Renal pelvis (tissue), 4 donors: ENCODE results near the gene TMC1. TPM values are rescaled to one million over a fixed set of nuclear protein-coding genes. Genes with fewer than 3 reads are reported as not detected.

Experiments
- DNase-seq: peaks from one replicate; pipeline ENCODE4 v3.0.0-alpha.2; 2013
- polyA plus RNA-seq, 3 donors: library from polyadenylated mRNA; unstranded; fragments of 120-200 nt; gene quantifications; one replicate each; pipeline ENCODE4 v1.2.1, GENCODE V29; 2013; ENCODE audit not compliant: insufficient read length in 3 of 3

Gene TMC1
- polyA plus RNA-seq, 3 donors: 0.99 to 1.3 (median 1.2) TPM

DNA sequence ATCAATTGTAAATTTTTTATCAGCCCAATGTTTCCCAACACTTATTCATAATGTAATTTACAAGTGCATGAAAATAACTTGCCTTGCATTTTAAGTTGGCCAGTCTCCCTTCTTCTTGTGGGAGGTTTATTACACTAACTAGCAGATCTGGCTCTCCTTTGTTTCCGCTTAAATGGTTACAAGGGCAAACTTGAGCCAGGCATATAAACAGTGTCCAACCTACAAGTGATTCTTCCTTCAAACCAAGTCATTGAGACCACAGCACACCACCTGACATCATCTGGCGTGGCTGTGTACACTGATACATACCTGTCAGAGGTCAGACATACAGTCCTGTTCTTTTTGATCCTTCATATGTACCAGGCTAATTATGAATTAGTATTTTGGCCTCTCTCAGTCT lies 351.3 kb downstream of the TMC1 start:
- DNase-seq: peak; percentile 31

DNA sequence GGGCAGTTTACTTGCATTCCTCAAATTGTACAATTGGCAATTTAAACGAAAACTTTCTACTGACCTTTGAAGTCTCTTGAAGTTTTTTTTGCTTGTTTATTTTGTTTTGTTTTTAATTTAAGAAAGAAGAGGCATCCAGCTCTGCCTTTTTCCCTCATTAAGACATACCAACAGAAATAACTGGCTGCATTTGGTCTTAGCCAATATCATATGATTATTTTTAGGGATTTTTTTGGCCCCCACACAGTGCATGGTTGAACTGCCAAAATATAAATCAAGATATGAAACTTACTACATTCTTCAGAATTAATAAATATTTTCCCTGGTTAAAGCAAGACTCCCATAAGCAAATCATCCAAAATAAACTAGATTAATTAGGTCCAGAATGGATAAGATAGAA lies 352.0 kb downstream of the TMC1 start:
- no peak for DNase-seq

DNA sequence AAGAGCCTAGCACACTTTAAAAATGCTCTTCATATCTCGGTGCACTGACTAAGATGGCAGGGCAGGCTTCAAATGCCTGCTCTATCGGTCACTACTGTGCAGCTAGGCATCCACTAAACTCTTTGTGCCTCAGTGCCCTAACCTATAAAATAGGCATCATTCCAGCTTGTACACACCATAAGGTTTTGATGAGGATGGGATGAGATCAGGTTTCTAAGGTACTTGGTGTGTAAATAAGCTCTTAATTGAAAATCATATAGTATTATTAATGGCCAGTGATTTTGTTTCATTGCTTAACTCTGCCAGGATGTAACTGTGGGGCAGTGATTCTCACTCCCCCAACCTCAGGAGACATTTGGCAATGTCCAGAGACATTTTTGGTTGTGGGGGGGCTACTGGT lies 352.9 kb downstream of the TMC1 start:
- DNase-seq: no peak

DNA sequence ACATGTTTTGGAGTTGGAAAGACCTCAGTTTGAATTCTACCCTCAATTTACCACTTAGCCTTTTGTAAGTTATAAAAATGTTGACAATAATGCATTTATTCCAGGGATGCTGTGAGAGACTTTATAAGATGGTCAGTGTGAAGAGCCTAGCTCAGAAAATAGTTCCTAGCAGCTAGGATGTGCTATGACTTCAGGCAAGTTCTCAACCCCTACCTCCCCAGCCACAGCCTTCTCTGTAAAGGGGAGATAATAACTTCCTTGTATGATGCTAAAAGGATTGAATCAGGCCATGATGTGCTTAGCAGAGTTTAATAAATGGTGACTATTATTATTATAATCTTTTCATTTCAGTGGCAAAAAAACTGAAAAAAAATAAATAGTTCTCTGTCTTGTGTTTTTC lies 353.8 kb downstream of the TMC1 start:
- no peak for DNase-seq

DNA sequence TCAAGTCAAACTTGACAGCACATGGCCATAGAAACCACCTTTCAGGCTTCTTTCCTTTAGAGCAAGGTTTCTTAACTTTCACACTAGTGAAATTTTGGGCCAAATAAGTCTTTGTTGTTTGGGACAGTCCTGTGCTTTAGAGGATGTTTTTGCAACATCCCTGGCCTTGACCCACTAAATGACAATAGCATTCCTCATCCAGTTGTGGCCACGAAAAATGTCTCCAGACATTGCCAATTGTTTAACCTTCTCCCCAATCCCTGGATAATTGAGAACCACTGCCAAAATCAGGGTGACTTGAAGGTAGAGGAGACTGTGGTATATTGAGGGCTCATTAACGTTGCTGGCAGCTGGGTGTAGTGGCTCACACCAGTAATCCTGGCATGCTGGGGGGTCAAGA lies 359.4 kb downstream of the TMC1 start:
- no peak for DNase-seq

DNA sequence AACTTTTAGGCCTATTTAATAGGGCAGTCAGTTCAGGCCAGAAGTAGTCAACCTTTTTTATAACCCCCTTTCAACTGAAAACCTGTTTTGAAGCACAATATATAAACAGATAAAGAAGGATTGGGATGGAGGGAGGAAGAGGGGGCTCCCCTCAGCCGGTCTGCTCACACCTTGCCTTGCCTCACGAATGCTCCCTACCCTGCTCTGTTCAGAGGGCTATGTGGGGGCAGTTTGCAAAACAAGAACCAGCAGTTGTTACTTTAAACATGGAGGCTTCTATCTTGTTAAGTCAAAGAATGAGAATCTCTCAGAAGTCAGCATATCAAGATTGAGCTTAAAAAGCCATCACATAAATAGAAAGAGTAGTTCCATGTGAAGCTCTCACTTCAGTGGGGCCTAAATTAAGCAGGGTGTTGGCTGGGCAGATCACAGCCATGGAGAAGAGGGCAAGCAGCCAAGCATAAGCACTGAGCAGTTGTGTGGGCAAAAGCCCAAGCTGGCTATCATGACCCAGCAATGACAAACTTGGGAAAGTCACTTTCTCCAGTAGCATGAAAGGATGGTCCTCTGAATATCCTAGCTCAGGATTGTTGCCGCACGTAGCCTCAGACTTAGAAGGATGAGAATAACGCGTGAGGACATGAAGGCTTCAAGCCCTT lies 360.8 kb downstream of the TMC1 start:
- no peak for DNase-seq

DNA sequence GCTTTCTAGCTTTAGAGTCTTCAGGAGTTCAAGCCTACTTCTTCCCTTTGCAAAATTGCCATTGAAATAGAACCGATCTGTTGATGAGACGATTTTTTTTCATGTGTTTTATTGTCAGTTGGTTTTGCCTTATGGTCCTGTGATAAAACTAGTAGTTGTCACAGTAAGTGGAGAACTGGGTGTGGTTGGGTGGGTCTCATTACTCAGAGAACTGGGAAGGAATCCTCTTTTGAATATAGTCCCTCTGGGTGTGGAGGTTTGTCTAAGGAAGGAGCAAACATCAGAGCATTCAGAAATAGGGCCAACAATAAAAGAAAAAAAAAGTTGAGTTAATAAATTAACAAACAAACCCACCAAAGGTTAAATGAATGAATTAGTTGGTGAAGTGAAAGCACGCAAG lies 362.5 kb downstream of the TMC1 start:
- no peak for DNase-seq

DNA sequence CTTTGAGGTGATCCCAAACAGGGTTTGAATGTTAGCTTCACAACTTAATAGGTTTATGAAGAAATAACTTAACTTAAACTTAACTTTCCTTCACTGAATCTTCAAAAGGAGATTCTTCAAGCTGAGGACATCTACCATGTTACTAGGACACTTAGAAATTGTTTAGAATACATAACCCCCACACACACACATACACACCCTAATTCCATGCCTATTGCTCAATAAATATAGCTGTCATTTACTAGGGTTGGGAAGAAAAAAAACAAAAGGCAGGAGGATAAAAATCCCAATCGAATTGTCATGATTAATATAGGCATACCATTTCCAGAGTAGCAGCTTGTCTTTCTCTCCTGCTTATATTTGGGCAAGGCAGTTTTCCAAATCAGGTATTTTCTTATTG lies 363.1 kb downstream of the TMC1 start:
- DNase-seq: no peak

Other genes starting within 250 kb of the TMC1 start
- gene ZFAND5, start 156.4 kb upstream of the TMC1 start, polyA plus RNA-seq: 100 to 1,000 TPM; 178 to 202 (median 189) TPM